B cell (primary cell): Measurements from ENCODE around the gene RNF220. TPM values are rescaled to one million over a fixed set of nuclear protein-coding genes. Genes with fewer than 3 reads are reported as not detected.

ENCODE experiments used
- ATAC-seq: fragments of 200-7000 bp; cut with Tn5 transposase; one replicate; pipeline ENCODE4 v1.10.0; 2021; ENCODE audit warnings: low read depth, mild to moderate bottlenecking, moderate number of reproducible peaks, moderate library complexity
- CTCF ChIA-PET: fragments of 350-600 bp; sonication (Branson Sonifier 250); formaldehyde crosslinking; loops from one replicate; lab custom pipeline; 2021; ENCODE audit warnings: antibody characterized with exemption, inconsistent platforms; lab: Charles Lee
- POLR2A ChIA-PET: fragments of 350-600 bp; sonication (Branson Sonifier 250); formaldehyde crosslinking; loops from one replicate; lab custom pipeline; 2021; ENCODE audit warnings: antibody characterized with exemption; lab: Charles Lee
- DNase-seq: peaks from one replicate; pipeline ENCODE4 v3.0.0; 2013
- H2AFZ ChIP-seq: 2 replicates; pipeline ENCODE4 v1.6.1; 2012; ENCODE audit warnings: mild to moderate bottlenecking, low read depth, low read length; ENCODE audit not compliant: insufficient read depth, poor library complexity, severe bottlenecking
- H3K27ac ChIP-seq, 2 donors: 1 replicate in 1 of 2; 2 replicates in 1 of 2; pipeline ENCODE4 v1.5.1; 2012 to 2013; ENCODE audit warnings: low read length in 2 of 2, mild to moderate bottlenecking in 2 of 2, moderate library complexity in 1 of 2
- H3K27me3 ChIP-seq, 4 experiments: fragments of 200-600 bp in 1 of 4; sonication (generic) in 1 of 4; replicated peaks in 1 of 4; 1 replicate in 2 of 4; 2 replicates in 2 of 4; pipeline versions ENCODE4 v1.6.1 to v1.7.0; 2013 to 2016; ENCODE audit warnings: low read length in 3 of 4, mild to moderate bottlenecking in 2 of 4, mixed read lengths in 1 of 4, moderate library complexity in 1 of 4; ENCODE audit not compliant: insufficient read depth in 4 of 4, control insufficient read depth in 3 of 4; ENCODE audit errors: control extremely low read depth in 1 of 4
- H3K36me3 ChIP-seq, 2 experiments: replicated peaks in 1 of 2; 1 replicate in 1 of 2; 2 replicates in 1 of 2; pipeline versions ENCODE4 v1.6.1 to v1.7.1; 2013; ENCODE audit warnings: low read length in 1 of 2; ENCODE audit not compliant: insufficient read depth in 2 of 2, control insufficient read depth in 1 of 2; ENCODE audit errors: control extremely low read depth in 1 of 2, extremely low read depth in 1 of 2
- H3K4me1 ChIP-seq, 2 donors: fragments of 200-600 bp in 1 of 2; sonication (generic) in 1 of 2; 1 replicate in 1 of 2; 2 replicates in 1 of 2; pipeline versions ENCODE4 v1.5.1 to v1.6.1; 2013 to 2017; ENCODE audit warnings: low read length in 2 of 2; ENCODE audit not compliant: control insufficient read depth in 2 of 2, insufficient read depth in 2 of 2
- H3K4me2 ChIP-seq: replicated peaks from 2 replicates; pipeline ENCODE3; 2012; ENCODE audit warnings: mild to moderate bottlenecking, low read depth, low read length; ENCODE audit not compliant: poor library complexity, severe bottlenecking
- H3K4me3 ChIP-seq, 5 experiments: fragments of 200-600 bp in 1 of 5; sonication (generic) in 1 of 5; 1 replicate in 3 of 5; 2 replicates in 2 of 5; pipeline versions ENCODE4 v1.5.1 to v1.7.0; 2011 to 2016; ENCODE audit warnings: low read length in 4 of 5, mild to moderate bottlenecking in 4 of 5, low read depth in 2 of 5, control low read depth in 1 of 5, moderate library complexity in 1 of 5; ENCODE audit not compliant: insufficient read depth in 1 of 5; ENCODE audit errors: control extremely low read depth in 1 of 5, extremely low read depth in 1 of 5
- H3K79me2 ChIP-seq: fragments of 200-600 bp; sonication (generic); one replicate; pipeline ENCODE4 v1.6.0; 2016; ENCODE audit warnings: low read length; ENCODE audit not compliant: control insufficient read depth, insufficient read depth
- H3K9ac ChIP-seq: fragments of 200-600 bp; sonication (generic); 2 replicates; pipeline ENCODE4 v1.6.1; 2017; ENCODE audit warnings: mild to moderate bottlenecking, low read length, moderate library complexity
- H3K9me3 ChIP-seq, 3 donors: one replicate each; pipeline versions ENCODE4 v1.6.1 to v1.7.1; 2013; ENCODE audit warnings: low read length in 2 of 3; ENCODE audit not compliant: control insufficient read depth in 2 of 3, insufficient read depth in 1 of 3; ENCODE audit errors: control extremely low read depth in 1 of 3
- H4K20me1 ChIP-seq: 2 replicates; pipeline ENCODE4 v1.6.0; 2012; ENCODE audit warnings: mild to moderate bottlenecking, low read length; ENCODE audit not compliant: insufficient read depth, control insufficient read depth, poor library complexity, severe bottlenecking
- H3K27ac Mint-ChIP-seq: one replicate; pipeline ENCODE4 v1.8.0; 2021; ENCODE audit warnings: mixed read lengths
- H3K27me3 Mint-ChIP-seq: one replicate; pipeline ENCODE4 v1.8.0; 2021; ENCODE audit warnings: mixed read lengths
- H3K4me1 Mint-ChIP-seq: one replicate; pipeline ENCODE4 v1.8.0; 2021; ENCODE audit warnings: mixed read lengths
- H3K4me3 Mint-ChIP-seq: one replicate; pipeline ENCODE4 v1.8.0; 2021; ENCODE audit warnings: mixed read lengths
- H3K9me3 Mint-ChIP-seq: one replicate; pipeline ENCODE4 v1.8.0; 2022; ENCODE audit warnings: mixed read lengths; ENCODE audit not compliant: insufficient read depth
- CTCF ChIP-seq: fragments of 200-600 bp; IDR thresholded peaks from one replicate; pipeline ENCODE4 v1.8.0; 2022; ENCODE audit warnings: antibody characterized with exemption, mild to moderate bottlenecking
- EZH2 ChIP-seq: IDR thresholded peaks from 2 replicates; pipeline ENCODE4 v1.6.1; 2012; ENCODE audit warnings: borderline replicate concordance, low read depth, mild to moderate bottlenecking, moderate library complexity, low read length; ENCODE audit not compliant: insufficient read depth, poor library complexity, severe bottlenecking
- WGBS: methylation state at CpG from one replicate; pipeline ENCODE4 v1.1.5; 2013; ENCODE audit warnings: missing lambda C conversion rate; ENCODE audit not compliant: insufficient coverage; 5-methylcytosine and 5-hydroxymethylcytosine counted together
- intact Hi-C: fragments of 100-400 bp; cut with micrococcal nuclease; formaldehyde crosslinking; loops from one replicate; pipeline ENCODE4 v1.10.0; 2022
- polyA plus RNA-seq: library from polyadenylated mRNA; depleted of rRNA; stranded (reverse); fragments of >200 nt; gene quantifications from 2 replicates; pipeline ENCODE4 v1.2.3, GENCODE V29; 2012
- total RNA-seq, 2 donors: library from RNA; stranded (reverse); fragments of 120-200 nt in 1 of 2; gene quantifications; 1 replicate in 1 of 2; 2 replicates in 1 of 2; pipeline versions ENCODE4 v1.2.3 to v1.2.4, GENCODE V29; 2013 to 2022

The RNF220 gene
- total and polyA plus RNA-seq, 2 donors (not counting 1 experiment from before 2014, with no cell fraction given): 115 to 141 TPM

- Histone ChIP-seq H3K79me2 (no peaks in the 10 kb centered on the region), H3K27ac (no peak overlapping the region), H3K4me1 (peaks cover 6 to 13% of the 10 kb centered on the region in 2 donors), H3K4me3 (no peak overlapping the region), H3K9ac (no peak overlapping the region), H3K9me3 (peaks cover 0 to 2% (median 0%) of the 10 kb centered on the region in 3 donors), H3K36me3 (no peaks in the 10 kb centered on the region), H3K4me2 (no peak overlapping the region), H3K27me3 (peaks cover 0 to 3% (median 0%) of the 10 kb centered on the region in 4 experiments), H4K20me1 (no peaks in the 10 kb centered on the region), H2AFZ (no peak overlapping the region)
- no peak for ATAC-seq
- H3K27ac Mint-ChIP-seq: no peak overlapping the region
- peaks cover 3% of the 10 kb centered on the region for H3K9me3 Mint-ChIP-seq
- peaks cover 26% of the 10 kb centered on the region for H3K27me3 Mint-ChIP-seq
- ChIA-PET POLR2A (no interaction called here), CTCF (no interaction called here)
- TF ChIP-seq EZH2 (no peak), CTCF (no peak)
- H3K4me3 Mint-ChIP-seq: no peak overlapping the region
- DNase-seq: no peak
- intact Hi-C loops: no loop called here
- H3K4me1 Mint-ChIP-seq: peaks cover 2% of the 10 kb centered on the region
Measured at GRCh38 chr1:44476891-44477290, 71.8 kb downstream of the RNF220 start.

GRCh38 chr1:44481701-44482100 is 76.6 kb downstream of the RNF220 start:
- Histone ChIP-seq H4K20me1 (no peaks in the 10 kb centered on the region), H3K4me2 (no peak overlapping the region), H3K9ac (no peak overlapping the region), H3K36me3 (no peaks in the 10 kb centered on the region), H3K27ac (no peak overlapping the region), H3K4me3 (no peak overlapping the region), H3K27me3 (peaks cover 0 to 22% (median 3%) of the 10 kb centered on the region in 4 experiments), H2AFZ (no peak overlapping the region), H3K4me1 (no peaks in the 10 kb centered on the region), H3K9me3 (no peaks in the 10 kb centered on the region), H3K79me2 (no peaks in the 10 kb centered on the region)
- TF ChIP-seq EZH2: no peak
- TF ChIP-seq CTCF: no peak
- intact Hi-C loops: no loop called here
- no peaks in the 10 kb centered on the region for H3K9me3 Mint-ChIP-seq
- ATAC-seq: no peak
- no peak for DNase-seq
- ChIA-PET CTCF (no interaction called here), POLR2A (no interaction called here)
- no peak overlapping the region for H3K4me3 Mint-ChIP-seq
- 88% methylated on average over 2 of the region's 2 CpGs for WGBS
- peaks cover 34% of the 10 kb centered on the region for H3K27me3 Mint-ChIP-seq
- H3K27ac Mint-ChIP-seq: no peak overlapping the region
- peaks cover 2% of the 10 kb centered on the region for H3K4me1 Mint-ChIP-seq
